NB4 (cell line): ENCODE results near the gene RAET1L.

Source experiments
- CTCF ChIP-seq: IDR thresholded peaks from one replicate; pipeline ENCODE4 v1.5.1; 2012; ENCODE audit warnings: low read depth, low read length
- POLR2A ChIP-seq: IDR thresholded peaks from 2 replicates; pipeline ENCODE4 v1.6.1; 2011; ENCODE audit warnings: mild to moderate bottlenecking; ENCODE audit not compliant: insufficient read length; ENCODE audit errors: extremely low read depth

GRCh38 chr6:150056156-150056555 lies 30.8 kb upstream of the RAET1L start:
- no peak for TF ChIP-seq POLR2A
- TF ChIP-seq CTCF, result no peak
